K562 (cell line): ENCODE measurements around the gene MEGF9. TPM values are rescaled to one million over a fixed set of nuclear protein-coding genes. Genes with fewer than 3 reads are reported as not detected.

Experiments
- CTCFL ChIP-seq: IDR thresholded peaks from 2 replicates; pipeline ENCODE4 v1.6.1; 2011; ENCODE audit warnings: borderline replicate concordance, low read depth, mild to moderate bottlenecking, moderate library complexity, low read length; ENCODE audit not compliant: insufficient read depth, poor library complexity, severe bottlenecking
- ID3 ChIP-seq, 2 experiments: fragments of 250-450 bp in 1 of 2; fragments of 450-650 bp in 1 of 2; sonication (Bioruptor Pico) in 1 of 2; IDR thresholded peaks; 2 replicates each; pipeline versions ENCODE4 v1.6.1 to v1.8.0; 2016 to 2021; ENCODE audit warnings: mild to moderate bottlenecking in 2 of 2, moderate library complexity in 2 of 2, missing compliant biosample characterization in 1 of 2, missing genetic modification characterization in 1 of 2
- RBM25 ChIP-seq: fragments of 200-400 bp; formaldehyde crosslinking; IDR thresholded peaks from 2 replicates; pipeline ENCODE4 v1.6.1; 2018; ENCODE audit warnings: low read length, low read depth, moderate library complexity; ENCODE audit not compliant: severe bottlenecking
- SLC30A9 ChIP-seq: fragments of 250-450 bp; sonication (Bioruptor Pico); IDR thresholded peaks from 2 replicates; pipeline ENCODE4 v1.8.0; 2022; ENCODE audit warnings: mild to moderate bottlenecking, moderate library complexity
- ZFX ChIP-seq: sonication (generic); formaldehyde crosslinking; IDR thresholded peaks from 2 replicates; pipeline ENCODE4 v1.8.0; 2022; ENCODE audit warnings: mild to moderate bottlenecking, missing genetic modification reagents, moderate library complexity
- ZNF318 ChIP-seq, 2 experiments: fragments of 450-650 bp; IDR thresholded peaks; 2 replicates each; pipeline ENCODE4 v1.6.1; 2016; ENCODE audit warnings: mild to moderate bottlenecking in 2 of 2, borderline replicate concordance in 1 of 2, low read depth in 1 of 2, moderate library complexity in 1 of 2
- polyA plus RNA-seq, 8 experiments: library from polyadenylated mRNA; depleted of rRNA in 4 of 8; stranded (reverse) in 5 of 8; unstranded in 3 of 8; fragments of >200 nt; fragmentation: Nextera tagmentation in 2 of 8; fragmentation: Illumina TruSeq in 1 of 8; extraction: Ambion mirVana in 2 of 8; extraction: Trizol in 1 of 8; gene quantifications; 2 replicates each; pipeline versions ENCODE4 v1.2.1 to v1.2.3, GENCODE V29; 2011 to 2014; ENCODE audit warnings: inconsistent platforms in 1 of 8, missing spikeins in 1 of 8
- total RNA-seq, 7 experiments: library from RNA; depleted of rRNA in 6 of 7; stranded (reverse); fragments of >200 nt in 6 of 7; fragmentation: Illumina TruSeq in 2 of 7; extraction: Trizol in 2 of 7; gene quantifications; 2 replicates each; pipeline versions ENCODE4 v1.2.1 to v1.2.3, GENCODE V29; 2011 to 2021; ENCODE audit warnings: low replicate concordance in 1 of 7

The MEGF9 gene
- total and polyA plus RNA-seq, 9 of the 15 experiments (the other 6 are each of a cell fraction or from before 2014, with no cell fraction given), result 2.1 to 6.2 (median 3.8) TPM

- TF ChIP-seq ZFX (no peak), CTCFL (no peak), SLC30A9 (CRISPR knock-in tag) (no peak), RBM25 (peak; percentile 69), ID3 (CRISPR knock-in tag; IDR thresholded peaks at IDR 0.05) (no peak), ID3 (tag; IDR thresholded peaks at IDR 0.05) (no peak), ZNF318 (IDR thresholded peaks at IDR 0.05; ENCODE audit: borderline replicate concordance in 1 of 2, low read depth in 1 of 2) (no peak)
Measured at GRCh38 chr9:120579139-120580050, 134.9 kb downstream of the MEGF9 start (continued).
